GOT3 (cell line): ENCODE data around the gene GPC6.

Source experiments
- DNase-seq: peaks from one replicate; lab custom pipeline; 2025; ENCODE audit warnings: mixed read lengths; lab: John Stamatoyannopoulos, UW

GPC6 gene

GRCh38 chr13:93502071-93502470, 275.5 kb downstream of the GPC6 start:
- no peak for DNase-seq

- DNase-seq, result no peak
Observed at GRCh38 chr13:93502987-93503615, 276.5 kb downstream of the GPC6 start.

- no peak for DNase-seq
Observed at GRCh38 chr13:93505104-93505952, 278.7 kb downstream of the GPC6 start.

- no peak for DNase-seq
Observed at GRCh38 chr13:93511011-93511410, 284.4 kb downstream of the GPC6 start.

GRCh38 chr13:93515267-93515666, 288.7 kb downstream of the GPC6 start:
- DNase-seq, result no peak

GRCh38 chr13:93517658-93518057, 291.1 kb downstream of the GPC6 start:
- DNase-seq, result no peak

GRCh38 chr13:93521307-93521706, 294.7 kb downstream of the GPC6 start:
- DNase-seq, result no peak

- no peak for DNase-seq
Observed at GRCh38 chr13:93522501-93522900, 295.9 kb downstream of the GPC6 start.

- no peak for DNase-seq
Observed at GRCh38 chr13:93525087-93525486, 298.5 kb downstream of the GPC6 start.

GRCh38 chr13:93527748-93528297, 301.2 kb downstream of the GPC6 start:
- DNase-seq, result no peak

- no peak for DNase-seq
Observed at GRCh38 chr13:93529961-93530360, 303.4 kb downstream of the GPC6 start.

GRCh38 chr13:93534181-93534700, 307.6 kb downstream of the GPC6 start:
- DNase-seq, result no peak

- DNase-seq, result no peak
Observed at GRCh38 chr13:93535251-93535650, 308.6 kb downstream of the GPC6 start.

- DNase-seq, result no peak
Observed at GRCh38 chr13:93539914-93540313, 313.3 kb downstream of the GPC6 start.

- DNase-seq, result no peak
Observed at GRCh38 chr13:93547886-93548285, 321.3 kb downstream of the GPC6 start.

- no peak for DNase-seq
Observed at GRCh38 chr13:93549326-93550005, 322.9 kb downstream of the GPC6 start.

- no peak for DNase-seq
Observed at GRCh38 chr13:93550236-93550635, 323.6 kb downstream of the GPC6 start.

- DNase-seq, result no peak
Observed at GRCh38 chr13:93552596-93552995, 326.0 kb downstream of the GPC6 start.

- no peak for DNase-seq
Observed at GRCh38 chr13:93554514-93554913, 327.9 kb downstream of the GPC6 start.

GRCh38 chr13:93558637-93559036, 332.0 kb downstream of the GPC6 start:
- DNase-seq, result no peak

- no peak for DNase-seq
Observed at GRCh38 chr13:93559718-93560117, 333.1 kb downstream of the GPC6 start.

GRCh38 chr13:93561576-93562225, 335.1 kb downstream of the GPC6 start:
- no peak for DNase-seq
